GM12873 (cell line): ENCODE data around the gene CES3.
A peak's percentile ranks its signal among the peaks of the same experiment; 100 is the strongest.

ENCODE experiments used
- CTCF ChIP-seq: IDR thresholded peaks from 2 replicates; pipeline ENCODE4 v1.5.1; 2012; ENCODE audit warnings: low read depth, mild to moderate bottlenecking, moderate library complexity, low read length, control low read depth; ENCODE audit not compliant: insufficient read depth; ENCODE audit errors: missing control alignments

The CES3 gene

GRCh38 chr16:66954097-66954659 lies 6.9 kb upstream of the CES3 start:
- peak; percentile 88 for TF ChIP-seq CTCF

DNA sequence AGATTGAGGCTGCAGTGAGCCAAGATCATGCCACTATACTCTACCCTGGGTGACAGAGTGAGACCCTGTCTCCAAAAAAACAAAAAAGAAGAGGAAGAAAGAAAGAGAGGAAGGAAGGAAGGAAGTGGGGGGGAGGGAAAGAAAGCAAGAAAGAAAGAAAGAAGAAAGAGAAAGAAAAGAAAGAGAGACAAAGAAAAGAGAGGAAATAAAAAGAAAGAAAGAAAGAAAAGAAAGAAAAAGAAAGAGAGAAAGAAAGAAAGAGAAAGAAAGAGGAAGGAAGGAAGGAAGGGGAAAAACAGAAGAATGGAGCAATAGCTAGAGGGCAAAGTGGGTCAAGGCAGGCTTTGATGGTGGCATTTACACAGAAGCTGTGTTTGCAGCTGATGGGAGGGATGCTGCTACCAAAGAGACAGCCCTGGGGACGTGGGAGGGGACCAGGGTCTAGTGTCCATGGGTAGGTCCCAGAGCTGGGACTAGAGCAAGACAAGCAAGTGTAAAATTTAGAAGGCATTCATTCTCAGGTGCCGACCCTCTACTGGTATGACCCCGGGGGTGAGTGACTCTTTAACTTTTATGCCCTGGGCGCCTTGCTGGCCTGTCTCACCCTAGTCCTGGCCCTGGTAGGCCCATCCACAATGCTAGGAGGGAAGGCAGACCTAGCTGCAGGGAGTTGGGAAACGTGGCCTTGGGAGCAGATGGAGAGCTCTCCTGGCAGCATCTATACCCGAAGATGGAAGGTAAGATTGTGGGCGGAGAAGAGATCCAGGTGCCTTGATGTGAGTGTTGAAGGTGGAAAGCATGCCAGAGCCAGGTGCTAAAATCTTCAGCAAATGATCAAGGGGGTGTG lies 2.0 kb upstream of the CES3 start:
- no peak for TF ChIP-seq CTCF

DNA sequence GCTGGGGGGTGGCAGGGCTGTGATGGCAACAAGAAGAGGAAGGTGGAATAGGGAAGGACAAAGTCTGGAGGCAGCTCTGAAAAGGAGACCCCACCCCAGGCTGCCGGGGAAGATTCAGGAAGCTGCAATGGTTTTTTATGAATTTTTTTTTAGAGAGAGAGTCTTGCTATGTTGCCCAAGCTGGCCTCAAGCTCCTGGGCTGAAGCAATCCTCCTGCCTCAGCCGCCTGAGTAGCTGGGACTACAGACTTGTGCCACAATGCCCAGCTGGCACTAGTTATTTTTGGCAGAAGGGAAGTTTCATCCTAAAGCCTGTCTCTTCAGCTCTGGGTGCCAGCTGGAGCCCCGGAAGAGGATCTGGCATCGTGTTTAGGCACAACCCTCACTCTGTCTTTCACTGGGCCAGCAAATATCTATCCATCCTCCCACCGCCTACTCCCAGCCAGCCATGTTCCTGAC lies 1.3 kb upstream of the CES3 start:
- TF ChIP-seq CTCF: no peak

DNA sequence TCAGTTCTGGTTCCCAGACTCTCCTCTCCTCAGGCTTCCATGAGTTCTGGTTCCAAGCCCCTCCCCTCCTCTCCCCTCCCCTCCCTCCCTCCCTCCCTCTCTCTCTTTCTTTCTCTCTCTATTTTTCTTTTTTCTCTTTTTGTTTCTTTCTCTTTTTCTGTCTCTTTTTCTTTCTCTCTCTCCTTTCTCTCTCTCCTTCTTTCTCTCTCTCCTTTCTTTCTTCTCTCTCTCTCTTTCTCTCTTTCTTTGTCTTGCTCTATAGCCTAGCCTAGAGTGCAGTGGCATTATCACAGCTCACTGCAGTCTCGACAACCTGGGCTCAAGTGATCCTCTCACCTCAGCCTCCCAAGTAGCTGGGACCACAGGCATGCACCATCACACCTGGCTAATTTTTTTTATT lies 796 bp upstream of the CES3 start:
- no peak for TF ChIP-seq CTCF

DNA sequence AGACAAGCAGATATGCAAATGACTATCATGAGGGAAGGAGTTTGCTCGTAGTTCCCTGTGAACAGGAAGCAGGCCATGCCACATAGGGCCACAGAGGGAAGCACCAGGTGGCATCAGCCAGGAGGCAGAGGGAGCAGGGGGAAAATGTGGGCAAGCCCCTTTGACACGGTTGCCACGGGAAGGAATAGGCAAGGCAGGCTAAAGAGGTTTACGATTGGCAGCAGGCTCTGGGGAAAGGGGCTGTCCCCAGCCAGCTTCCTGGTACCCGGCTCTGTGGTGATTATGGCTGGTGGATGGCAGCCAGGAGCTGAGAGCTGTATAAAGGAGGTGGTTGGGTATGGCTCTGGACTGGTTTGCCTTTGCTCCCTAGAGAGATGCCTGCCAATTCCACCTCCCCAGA lies 848 bp downstream of the CES3 start:
- no peak for TF ChIP-seq CTCF

DNA sequence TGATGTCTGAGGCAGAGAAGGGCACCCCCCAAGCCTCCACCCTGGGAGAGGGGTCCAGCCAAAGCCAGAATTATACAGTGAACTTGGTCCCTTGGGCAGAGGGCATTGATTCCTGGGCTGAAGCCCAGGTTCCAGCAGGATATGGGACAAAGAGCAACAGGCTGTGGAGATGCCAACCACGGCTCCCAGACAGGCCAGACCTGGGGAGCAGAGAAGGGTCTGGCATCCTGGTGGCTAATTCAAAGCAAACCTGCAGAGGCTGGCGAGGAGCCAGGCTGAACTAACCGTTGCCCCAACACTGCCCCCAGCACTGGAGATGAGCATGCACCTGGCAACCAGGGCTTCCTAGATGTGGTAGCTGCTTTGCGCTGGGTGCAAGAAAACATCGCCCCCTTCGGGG lies 3.0 kb downstream of the CES3 start:
- no peak for TF ChIP-seq CTCF

DNA sequence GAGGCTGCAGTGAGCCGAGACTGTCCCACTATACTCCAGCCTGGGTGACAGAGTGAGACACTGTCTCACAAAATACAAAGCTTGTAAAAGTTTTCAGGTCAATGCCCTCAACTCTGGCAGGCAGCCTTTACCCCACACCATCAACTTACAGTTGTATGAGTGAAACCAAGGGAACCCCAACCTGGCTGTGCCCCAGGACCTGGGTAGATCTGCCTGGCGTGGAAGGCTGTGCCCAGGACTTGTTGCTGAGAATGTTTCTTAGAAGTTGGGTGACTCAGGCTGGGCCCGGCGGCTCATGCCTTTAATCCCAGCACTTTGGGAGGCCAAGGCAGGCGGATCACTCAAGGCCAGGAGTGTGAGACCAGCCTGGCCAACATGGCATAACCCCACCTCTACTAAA lies 7.8 kb downstream of the CES3 start:
- no peak for TF ChIP-seq CTCF
